Body of pancreas (tissue), 4 donors: ENCODE measurements around the gene OXCT1.

Experiments used
- CTCF ChIP-seq, 7 experiments: fragments of 450-650 bp in 4 of 7; fragments of 200-600 bp in 3 of 7; sonication (generic) in 3 of 7; IDR thresholded peaks; one replicate each; pipeline ENCODE4 v1.5.1; 2016 to 2019; ENCODE audit warnings: antibody characterized with exemption in 7 of 7
- POLR2A ChIP-seq, 3 donors: fragments of 450-650 bp; IDR thresholded peaks; one replicate each; pipeline ENCODE4 v1.6.1; 2016; ENCODE audit warnings: antibody characterized with exemption in 3 of 3, mild to moderate bottlenecking in 2 of 3

DNA sequence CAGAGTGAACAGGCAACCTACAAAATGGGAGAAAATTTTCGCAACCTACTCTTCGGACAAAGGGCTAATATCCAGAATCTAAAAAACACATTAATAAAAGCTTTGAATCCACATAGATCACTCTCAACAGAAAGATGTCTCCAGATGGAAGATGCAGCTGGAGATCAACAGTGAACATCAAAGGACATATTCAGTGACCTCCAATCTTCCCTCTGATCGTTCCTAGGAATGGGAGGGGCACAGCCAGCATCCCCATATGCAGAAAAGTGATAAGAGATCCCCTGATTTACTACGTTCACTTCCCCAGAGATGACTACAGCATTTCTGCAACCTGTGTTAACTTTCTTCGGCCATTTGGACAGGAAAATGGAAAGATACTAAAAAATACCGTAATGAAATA lies 21.2 kb downstream of the OXCT1 start:
- no peak for TF ChIP-seq CTCF (IDR thresholded peaks at IDR 0.05)
- no peak for TF ChIP-seq POLR2A (IDR thresholded peaks at IDR 0.05)
